ACC112 (cell line): Measurements from ENCODE around the gene LRCH1.
A peak's percentile ranks its signal among the peaks of the same experiment; 100 is the strongest.
"Not testable (repeated sequence)": the region's sequence is repeated elsewhere in the genome, so short reads cannot be mapped to it uniquely, and the experiment has no call there.

ENCODE experiments used
- H2AFZ ChIP-seq: fragments of 200-600 bp; sonication (generic); one replicate; pipeline ENCODE4 v1.6.0; 2017; ENCODE audit warnings: antibody characterized with exemption, low read length; ENCODE audit not compliant: unreplicated experiment
- H3K27ac ChIP-seq: fragments of 200-600 bp; sonication (generic); 2 replicates; pipeline ENCODE4 v1.5.1; 2014; ENCODE audit warnings: low read depth, mild to moderate bottlenecking, antibody characterized with exemption, low read length, moderate library complexity
- H3K27me3 ChIP-seq: fragments of 200-600 bp; sonication (generic); 2 replicates; pipeline ENCODE4 v1.6.1; 2014; ENCODE audit warnings: mild to moderate bottlenecking, antibody characterized with exemption, low read length, moderate library complexity, mixed read lengths; ENCODE audit not compliant: insufficient read depth
- H3K36me3 ChIP-seq: fragments of 200-600 bp; sonication (generic); 2 replicates; pipeline ENCODE4 v1.6.1; 2016; ENCODE audit warnings: mild to moderate bottlenecking, antibody characterized with exemption, low read length, moderate library complexity, mixed read lengths; ENCODE audit not compliant: insufficient read depth
- H3K4me1 ChIP-seq: fragments of 200-600 bp; sonication (generic); one replicate; pipeline ENCODE4 v1.6.1; 2016; ENCODE audit warnings: low read length, mixed read lengths; ENCODE audit not compliant: insufficient read depth, unreplicated experiment, control insufficient read depth
- H3K4me3 ChIP-seq: fragments of 200-600 bp; sonication (generic); 2 replicates; pipeline ENCODE4 v1.5.1; 2014; ENCODE audit warnings: mild to moderate bottlenecking, low read depth, low read length
- H3K79me2 ChIP-seq: fragments of 200-600 bp; sonication (generic); one replicate; pipeline ENCODE4 v1.6.0; 2016; ENCODE audit warnings: low read length; ENCODE audit not compliant: control insufficient read depth, unreplicated experiment, insufficient read depth

Gene LRCH1

GRCh38 chr13:46753917-46754316, 200.9 kb downstream of the LRCH1 start:
- Histone ChIP-seq H3K4me1 (peaks cover 33% of the 10 kb centered on the region), H2AFZ (no peak overlapping the region), H3K27ac (no peak overlapping the region), H3K79me2 (no peaks in the 10 kb centered on the region), H3K27me3 (no peaks in the 10 kb centered on the region), H3K36me3 (peaks cover 5% of the 10 kb centered on the region; the same call in 1 of the 2 replicates), H3K4me3 (no peak overlapping the region)

DNA sequence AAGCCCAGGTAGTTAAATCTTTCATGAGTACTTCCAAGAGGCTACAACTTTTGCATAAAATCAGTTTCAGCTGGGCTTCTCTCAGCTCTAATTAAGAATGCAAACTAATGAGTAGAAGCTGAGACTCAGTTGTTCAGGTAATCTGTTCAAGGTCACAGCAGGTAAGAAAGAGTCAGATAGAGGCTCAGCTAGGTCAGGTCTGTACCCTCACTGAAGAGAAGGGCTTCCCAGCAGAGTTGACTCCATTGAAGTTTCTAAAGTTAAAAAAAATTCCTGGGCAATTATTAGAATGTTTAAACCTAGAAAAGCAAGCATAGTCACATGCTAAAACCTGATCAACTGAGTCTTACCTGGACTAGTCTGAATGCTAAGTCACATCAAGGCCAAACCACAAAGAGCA, 201.8 kb downstream of the LRCH1 start:
- Histone ChIP-seq H3K79me2 (no peaks in the 10 kb centered on the region), H3K27me3 (no peaks in the 10 kb centered on the region), H3K36me3 (0 out of 2 replicates have a peak, but pooled peaks cover 4% of the 10 kb centered on the region), H2AFZ (no peak overlapping the region), H3K27ac (no peak overlapping the region), H3K4me3 (no peak overlapping the region), H3K4me1 (peaks cover 32% of the 10 kb centered on the region)

DNA sequence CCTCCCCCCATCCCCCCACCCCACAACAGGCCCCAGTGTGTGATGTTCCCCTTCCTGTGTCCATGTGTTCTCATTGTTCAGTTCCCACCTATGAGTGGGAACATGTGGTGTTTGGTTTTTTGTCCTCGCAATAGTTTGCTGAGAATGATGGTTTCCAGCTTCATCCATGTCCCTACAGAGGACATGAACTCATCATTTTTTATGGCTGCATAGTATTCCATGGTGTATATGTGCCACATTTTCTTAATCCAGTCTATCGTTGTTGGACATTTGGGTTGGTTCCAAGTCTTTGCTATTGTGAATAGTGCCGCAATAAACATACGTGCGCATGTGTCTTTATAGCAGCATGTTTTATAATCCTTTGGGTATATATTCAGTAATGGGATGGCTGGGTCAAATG, 202.5 kb downstream of the LRCH1 start:
- not testable (repeated sequence) for H2AFZ ChIP-seq, H3K27me3 ChIP-seq, H3K79me2 ChIP-seq, H3K36me3 ChIP-seq, H3K27ac ChIP-seq, H3K4me3 ChIP-seq
- H3K4me1 ChIP-seq: peaks cover 30% of the 10 kb centered on the region

DNA sequence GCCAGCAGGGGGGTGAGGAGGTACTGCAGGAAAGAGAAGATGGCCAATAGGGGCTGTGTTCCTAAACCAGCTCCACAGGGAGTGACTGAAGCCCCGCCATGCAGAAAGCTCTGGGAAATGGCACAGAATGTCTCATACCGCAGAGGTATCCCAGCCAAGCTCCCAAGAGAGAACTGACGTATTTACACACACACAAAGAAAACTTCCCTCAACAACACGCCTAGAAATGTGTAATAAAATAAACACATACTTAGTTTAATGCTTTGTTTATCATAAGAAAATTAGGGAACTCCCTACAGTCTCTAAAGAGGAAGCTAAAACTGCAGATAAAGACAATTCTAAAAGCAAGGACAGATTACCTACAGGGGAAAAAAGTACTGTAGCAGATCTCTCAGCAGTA, 204.0 kb downstream of the LRCH1 start:
- Histone ChIP-seq H2AFZ (peak overlapping the region; percentile 25), H3K27ac (no peak overlapping the region), H3K27me3 (no peaks in the 10 kb centered on the region), H3K36me3 (no peaks in the 10 kb centered on the region), H3K4me1 (peaks cover 19% of the 10 kb centered on the region), H3K79me2 (no peaks in the 10 kb centered on the region), H3K4me3 (no peak overlapping the region)

GRCh38 chr13:46757640-46758039, 204.7 kb downstream of the LRCH1 start:
- no peaks in the 10 kb centered on the region for H3K36me3 ChIP-seq
- H3K4me1 ChIP-seq: peaks cover 19% of the 10 kb centered on the region
- no peak overlapping the region for H3K27ac ChIP-seq
- no peaks in the 10 kb centered on the region for H3K27me3 ChIP-seq
- no peak overlapping the region for H3K4me3 ChIP-seq
- H2AFZ ChIP-seq: no peak overlapping the region
- no peaks in the 10 kb centered on the region for H3K79me2 ChIP-seq

GRCh38 chr13:46759846-46760245, 206.9 kb downstream of the LRCH1 start:
- H3K36me3 ChIP-seq: no peaks in the 10 kb centered on the region
- no peaks in the 10 kb centered on the region for H3K79me2 ChIP-seq
- H3K4me3 ChIP-seq: no peak overlapping the region
- H3K27ac ChIP-seq: no peak overlapping the region
- peaks cover 19% of the 10 kb centered on the region for H3K4me1 ChIP-seq
- no peaks in the 10 kb centered on the region for H3K27me3 ChIP-seq
- peak overlapping the region; percentile 74 for H2AFZ ChIP-seq

GRCh38 chr13:46761174-46761573, 208.2 kb downstream of the LRCH1 start:
- H3K27me3 ChIP-seq: no peaks in the 10 kb centered on the region
- H3K79me2 ChIP-seq: no peaks in the 10 kb centered on the region
- H3K36me3 ChIP-seq: no peaks in the 10 kb centered on the region
- peaks cover 23% of the 10 kb centered on the region for H3K4me1 ChIP-seq
- H3K4me3 ChIP-seq: no peak overlapping the region
- H2AFZ ChIP-seq: no peak overlapping the region
- no peak overlapping the region for H3K27ac ChIP-seq

DNA sequence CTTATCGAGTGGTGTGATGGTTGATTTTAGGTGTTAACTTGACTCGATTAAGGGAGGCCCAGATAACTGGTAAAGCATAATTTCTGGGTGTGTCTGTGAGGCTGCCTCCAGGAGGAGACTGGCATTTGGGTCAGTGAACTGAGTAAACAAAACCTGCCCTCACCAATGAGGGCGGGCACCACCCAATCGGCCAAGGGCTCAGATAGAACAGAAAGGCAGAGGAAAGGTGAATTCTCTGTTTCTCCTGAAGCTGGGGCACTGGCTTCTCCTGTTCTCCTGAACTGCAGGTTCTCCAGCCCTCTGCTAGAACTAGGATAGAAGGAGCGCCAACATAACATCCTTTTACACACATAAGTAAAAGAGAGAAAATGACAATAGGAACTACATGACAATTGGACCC, 208.9 kb downstream of the LRCH1 start:
- H3K27me3 ChIP-seq: no peaks in the 10 kb centered on the region
- H2AFZ ChIP-seq: no peak overlapping the region
- peaks cover 20% of the 10 kb centered on the region for H3K4me1 ChIP-seq
- H3K36me3 ChIP-seq: no peaks in the 10 kb centered on the region
- H3K27ac ChIP-seq: no peak overlapping the region
- no peak overlapping the region for H3K4me3 ChIP-seq
- no peaks in the 10 kb centered on the region for H3K79me2 ChIP-seq

GRCh38 chr13:46769925-46770324, 217.0 kb downstream of the LRCH1 start:
- H3K36me3 ChIP-seq: peaks cover 25% of the 10 kb centered on the region
- not testable (repeated sequence) for H3K79me2 ChIP-seq, H2AFZ ChIP-seq, H3K4me1 ChIP-seq, H3K27me3 ChIP-seq, H3K4me3 ChIP-seq, H3K27ac ChIP-seq

- Histone ChIP-seq H3K27ac (no peak overlapping the region), H3K79me2 (no peaks in the 10 kb centered on the region), H2AFZ (no peak overlapping the region), H3K36me3 (peaks cover 40% of the 10 kb centered on the region), H3K27me3 (no peaks in the 10 kb centered on the region), H3K4me3 (no peak overlapping the region), H3K4me1 (no peaks in the 10 kb centered on the region)
Measured at GRCh38 chr13:46771693-46772092, 218.7 kb downstream of the LRCH1 start.

DNA sequence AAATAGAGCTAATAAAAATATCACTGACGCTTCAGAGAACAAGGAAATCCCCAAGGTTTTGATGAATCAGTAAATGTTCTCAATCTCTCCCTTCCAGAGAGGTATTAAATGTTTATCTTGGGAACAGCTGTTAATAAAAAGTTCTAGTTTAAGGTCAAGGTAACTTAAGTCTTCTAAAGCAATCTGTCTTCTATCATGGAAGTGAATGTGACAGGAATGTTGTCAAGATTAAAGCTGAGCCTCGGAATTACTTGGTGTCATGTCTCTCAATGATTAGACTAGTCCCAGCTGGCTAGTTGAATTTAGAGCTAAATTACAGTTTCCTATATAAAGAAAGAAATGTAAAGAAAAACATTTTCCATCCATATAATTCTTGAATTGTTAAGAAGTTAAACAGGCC, 220.6 kb downstream of the LRCH1 start:
- Histone ChIP-seq H3K4me1 (peaks cover 4% of the 10 kb centered on the region), H3K79me2 (no peaks in the 10 kb centered on the region), H3K36me3 (peaks cover 55% of the 10 kb centered on the region), H3K27ac (no peak overlapping the region), H3K4me3 (no peak overlapping the region), H2AFZ (no peak overlapping the region), H3K27me3 (no peaks in the 10 kb centered on the region)
